Thoracic aorta (tissue), 2 donors: Measurements from ENCODE around the gene GEMIN2. TPM values are rescaled to one million over a fixed set of nuclear protein-coding genes. Genes with fewer than 3 reads are reported as not detected.
"Not testable (repeated sequence)": the region's sequence is repeated elsewhere in the genome, so short reads cannot be mapped to it uniquely, and the experiment has no call there.

Experiments
- ATAC-seq: fragments of 150-250 bp; one replicate; pipeline ENCODE4 v1.8.0; 2017; ENCODE audit warnings: low read depth; ENCODE audit not compliant: insufficient number of reproducible peaks, low FRiP score
- DNase-seq: peaks from one replicate; pipeline ENCODE4 v3.0.0-alpha.2; 2020; ENCODE audit warnings: low spot score
- H3K27ac ChIP-seq, 2 donors: fragments of 200-600 bp; sonication (generic); 1 replicate in 1 of 2; 2 replicates in 1 of 2; pipeline ENCODE4 v1.5.1; 2016; ENCODE audit warnings: mild to moderate bottlenecking in 2 of 2, moderate library complexity in 2 of 2
- H3K27me3 ChIP-seq: fragments of 200-600 bp; sonication (generic); replicated peaks from 2 replicates; pipeline ENCODE4 v1.6.0; 2016; ENCODE audit warnings: mild to moderate bottlenecking; ENCODE audit not compliant: insufficient read depth
- H3K36me3 ChIP-seq: fragments of 200-600 bp; sonication (generic); one replicate; pipeline ENCODE4 v1.5.1; 2016
- H3K4me1 ChIP-seq, 2 donors: fragments of 200-600 bp; sonication (generic); 1 replicate in 1 of 2; 2 replicates in 1 of 2; pipeline versions ENCODE4 v1.5.1 to v1.6.0; 2016; ENCODE audit warnings: low read depth in 2 of 2, mild to moderate bottlenecking in 1 of 2; ENCODE audit not compliant: control insufficient read depth in 1 of 2
- H3K4me3 ChIP-seq: fragments of 200-600 bp; sonication (generic); 2 replicates; pipeline ENCODE4 v1.5.1; 2016; ENCODE audit warnings: mild to moderate bottlenecking
- H3K9me3 ChIP-seq: fragments of 200-600 bp; sonication (generic); 2 replicates; pipeline ENCODE4 v1.5.1; 2016
- total RNA-seq, 2 donors: library from RNA; depleted of rRNA; stranded (reverse); fragments of >200 nt; gene quantifications; one replicate each; pipeline versions ENCODE4 v1.1.0 to v1.2.3, GENCODE V29; 2016
- TF ChIP-seq, protein P1 (sequence below): fragments of 200-600 bp; sonication (generic); IDR thresholded peaks from one replicate; pipeline ENCODE4 v1.5.1; 2019; ENCODE audit warnings: antibody characterized with exemption

Gene GEMIN2
- total RNA-seq, 2 donors from 2014 or later, result 7.6 to 9.5 TPM

DNA sequence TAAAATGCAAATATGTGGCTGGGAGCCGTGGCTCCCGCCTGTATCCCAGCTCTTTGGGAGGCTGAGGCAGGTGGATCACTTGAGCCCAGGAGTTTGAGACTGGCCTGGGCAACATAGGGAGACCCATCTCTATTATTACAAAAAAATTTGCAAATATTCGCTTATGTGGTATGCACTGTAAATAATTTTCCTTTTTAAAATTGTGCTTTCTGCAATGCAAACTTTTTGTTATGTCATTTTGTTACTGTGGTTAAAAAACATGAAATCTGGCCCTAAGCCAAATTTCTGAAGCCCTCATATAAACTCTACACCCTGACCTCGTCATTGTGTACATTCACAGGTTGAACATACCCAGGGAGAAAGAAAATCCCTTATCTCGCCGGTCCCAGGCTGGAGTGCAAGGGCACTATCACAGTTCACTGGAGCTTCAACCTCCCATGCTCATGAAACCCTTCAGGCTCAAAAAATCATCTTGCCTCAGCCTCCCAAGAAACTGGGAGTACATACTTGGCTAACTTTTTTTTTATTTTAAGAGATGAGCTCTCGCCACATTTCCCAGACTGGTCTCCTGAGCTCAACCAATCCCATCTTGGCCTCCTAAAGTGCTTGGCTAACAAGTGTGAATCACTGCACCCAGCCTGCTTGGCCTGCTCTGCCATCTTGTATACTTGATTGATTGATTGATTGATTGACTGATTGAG lies 31.3 kb downstream of the GEMIN2 start:
- no peak overlapping the region for H3K27ac ChIP-seq
- TF ChIP-seq, protein P1, sequence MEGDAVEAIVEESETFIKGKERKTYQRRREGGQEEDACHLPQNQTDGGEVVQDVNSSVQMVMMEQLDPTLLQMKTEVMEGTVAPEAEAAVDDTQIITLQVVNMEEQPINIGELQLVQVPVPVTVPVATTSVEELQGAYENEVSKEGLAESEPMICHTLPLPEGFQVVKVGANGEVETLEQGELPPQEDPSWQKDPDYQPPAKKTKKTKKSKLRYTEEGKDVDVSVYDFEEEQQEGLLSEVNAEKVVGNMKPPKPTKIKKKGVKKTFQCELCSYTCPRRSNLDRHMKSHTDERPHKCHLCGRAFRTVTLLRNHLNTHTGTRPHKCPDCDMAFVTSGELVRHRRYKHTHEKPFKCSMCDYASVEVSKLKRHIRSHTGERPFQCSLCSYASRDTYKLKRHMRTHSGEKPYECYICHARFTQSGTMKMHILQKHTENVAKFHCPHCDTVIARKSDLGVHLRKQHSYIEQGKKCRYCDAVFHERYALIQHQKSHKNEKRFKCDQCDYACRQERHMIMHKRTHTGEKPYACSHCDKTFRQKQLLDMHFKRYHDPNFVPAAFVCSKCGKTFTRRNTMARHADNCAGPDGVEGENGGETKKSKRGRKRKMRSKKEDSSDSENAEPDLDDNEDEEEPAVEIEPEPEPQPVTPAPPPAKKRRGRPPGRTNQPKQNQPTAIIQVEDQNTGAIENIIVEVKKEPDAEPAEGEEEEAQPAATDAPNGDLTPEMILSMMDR, result no peak
- no peaks in the 10 kb centered on the region for H3K9me3 ChIP-seq
- no peak for DNase-seq
- no peaks in the 10 kb centered on the region for H3K4me1 ChIP-seq
- no peaks in the 10 kb centered on the region for H3K27me3 ChIP-seq
- no peak overlapping the region for H3K4me3 ChIP-seq
- no peak for ATAC-seq
- peaks cover 8% of the 10 kb centered on the region for H3K36me3 ChIP-seq

DNA sequence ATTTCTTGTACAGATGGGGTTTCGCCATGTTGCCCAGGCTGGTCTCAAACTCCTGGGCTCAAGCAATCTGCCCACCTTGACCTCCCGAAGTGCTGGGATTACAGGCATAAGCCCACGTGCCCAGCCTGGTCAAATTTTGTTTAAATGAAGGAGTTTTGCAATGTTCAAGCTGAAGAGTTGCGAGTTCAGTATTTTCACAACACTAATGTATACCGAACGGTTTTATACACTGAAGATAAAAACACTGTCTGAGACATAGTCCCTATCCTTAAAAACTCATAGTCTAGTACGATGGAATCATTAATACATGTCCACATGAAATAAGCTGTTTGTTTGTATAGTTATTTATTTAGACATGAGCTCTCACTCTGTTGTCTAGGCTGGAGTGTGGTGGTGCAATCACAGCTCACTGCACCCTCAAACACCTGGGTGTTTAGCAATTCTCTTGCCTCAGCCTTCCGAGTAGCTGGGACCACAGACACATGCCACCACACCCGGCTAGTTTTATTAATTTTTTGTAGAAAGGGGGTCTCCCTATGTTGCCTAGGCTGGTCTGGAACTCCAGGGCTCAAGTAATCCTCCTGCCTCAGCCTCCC lies 40.6 kb downstream of the GEMIN2 start:
- Histone ChIP-seq H3K4me3 (no peak overlapping the region), H3K9me3 (no peaks in the 10 kb centered on the region), H3K27me3 (no peaks in the 10 kb centered on the region), H3K4me1 (no peaks in the 10 kb centered on the region), H3K36me3 (peaks cover 44% of the 10 kb centered on the region), H3K27ac (no peak overlapping the region)
- DNase-seq (no peak), ATAC-seq (no peak)
- TF ChIP-seq, protein P1, result no peak

DNA sequence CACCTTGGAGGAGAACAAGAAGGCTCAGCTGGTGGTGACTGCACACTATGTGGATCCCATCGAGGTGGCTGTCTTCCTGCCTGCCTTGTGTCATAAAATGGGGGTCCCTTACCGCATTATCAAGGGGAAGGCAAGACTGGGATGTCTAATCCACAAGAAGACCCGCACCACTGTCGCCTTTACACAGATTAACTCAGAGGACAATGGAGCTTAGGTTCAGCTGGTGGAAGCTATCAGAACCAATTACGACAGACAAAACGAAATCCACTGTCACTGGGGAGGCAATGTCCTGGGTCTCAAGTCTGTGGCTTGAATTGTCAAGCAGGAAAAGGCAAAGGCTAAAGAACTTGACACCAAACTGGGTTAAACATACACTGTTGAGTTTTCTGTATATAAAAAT lies 43.4 kb downstream of the GEMIN2 start:
- H3K9me3 ChIP-seq, result no peaks in the 10 kb centered on the region
- H3K27me3 ChIP-seq, result no peaks in the 10 kb centered on the region
- no peak for DNase-seq
- peaks cover 30% of the 10 kb centered on the region for H3K36me3 ChIP-seq
- no peaks in the 10 kb centered on the region for H3K4me1 ChIP-seq
- no peak overlapping the region for H3K27ac ChIP-seq
- ATAC-seq, result no peak
- TF ChIP-seq, protein P1, result no peak
- no peak overlapping the region for H3K4me3 ChIP-seq

DNA sequence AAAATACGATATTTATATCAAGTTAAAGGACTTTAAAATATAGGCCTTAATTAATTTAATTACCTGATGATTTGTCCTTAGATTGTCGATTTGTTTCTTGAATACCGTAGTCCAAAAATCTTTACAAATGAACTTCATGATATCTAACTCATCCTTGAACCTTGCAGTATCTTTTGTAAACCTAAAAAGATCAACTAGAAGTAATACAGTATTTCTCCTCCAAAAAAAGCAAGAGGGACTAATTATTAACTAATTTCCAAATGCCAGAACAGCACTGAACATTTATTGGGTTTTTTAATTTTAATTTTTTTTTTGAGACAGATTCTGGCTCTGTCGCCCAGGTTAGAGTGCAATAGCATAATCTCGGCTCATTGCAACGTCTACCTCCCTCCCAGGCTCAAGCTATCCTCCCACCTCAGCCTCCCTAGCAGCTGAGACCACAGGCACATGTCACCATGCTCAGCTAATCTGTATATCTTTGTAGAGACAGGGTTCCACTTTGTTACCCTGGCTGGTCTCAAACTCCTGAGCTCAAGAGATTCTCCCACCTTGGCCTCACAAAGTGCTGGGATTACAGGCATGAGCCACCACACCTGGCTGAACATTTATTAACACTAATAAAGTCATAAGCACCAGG lies 44.2 kb downstream of the GEMIN2 start:
- no peaks in the 10 kb centered on the region for H3K9me3 ChIP-seq
- H3K27me3 ChIP-seq, result no peaks in the 10 kb centered on the region
- DNase-seq (no peak), ATAC-seq (no peak)
- no peak overlapping the region for H3K27ac ChIP-seq
- H3K36me3 ChIP-seq, result peaks cover 31% of the 10 kb centered on the region
- TF ChIP-seq, protein P1, result no peak
- H3K4me3 ChIP-seq, result no peak overlapping the region
- H3K4me1 ChIP-seq, result no peaks in the 10 kb centered on the region

DNA sequence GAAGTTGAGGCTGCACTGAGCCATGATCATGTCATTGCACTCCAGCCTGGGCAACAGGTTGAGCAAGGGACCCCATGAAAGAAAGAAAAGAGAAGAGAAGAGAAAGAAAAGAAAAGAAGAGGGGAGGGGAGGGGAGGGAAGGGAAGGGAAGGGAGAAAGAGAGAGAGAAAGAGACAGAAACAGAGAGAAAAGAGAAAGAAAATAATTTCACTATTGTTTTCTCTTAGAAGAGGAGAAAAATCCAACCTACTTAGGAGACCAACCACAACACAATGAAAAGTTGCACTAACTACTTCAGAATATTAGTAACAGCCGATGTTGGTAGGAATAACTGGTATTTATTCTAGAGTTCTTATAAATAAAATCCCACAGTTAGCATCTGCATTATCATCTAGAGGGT lies 46.4 kb downstream of the GEMIN2 start:
- Histone ChIP-seq H3K36me3 (peaks cover 21% of the 10 kb centered on the region), H3K4me3 (no peak overlapping the region), H3K4me1 (no peaks in the 10 kb centered on the region), H3K27me3 (no peaks in the 10 kb centered on the region), H3K9me3 (no peaks in the 10 kb centered on the region), H3K27ac (no peak overlapping the region)
- DNase-seq, result no peak
- TF ChIP-seq, protein P1, result no peak
- ATAC-seq, result no peak

DNA sequence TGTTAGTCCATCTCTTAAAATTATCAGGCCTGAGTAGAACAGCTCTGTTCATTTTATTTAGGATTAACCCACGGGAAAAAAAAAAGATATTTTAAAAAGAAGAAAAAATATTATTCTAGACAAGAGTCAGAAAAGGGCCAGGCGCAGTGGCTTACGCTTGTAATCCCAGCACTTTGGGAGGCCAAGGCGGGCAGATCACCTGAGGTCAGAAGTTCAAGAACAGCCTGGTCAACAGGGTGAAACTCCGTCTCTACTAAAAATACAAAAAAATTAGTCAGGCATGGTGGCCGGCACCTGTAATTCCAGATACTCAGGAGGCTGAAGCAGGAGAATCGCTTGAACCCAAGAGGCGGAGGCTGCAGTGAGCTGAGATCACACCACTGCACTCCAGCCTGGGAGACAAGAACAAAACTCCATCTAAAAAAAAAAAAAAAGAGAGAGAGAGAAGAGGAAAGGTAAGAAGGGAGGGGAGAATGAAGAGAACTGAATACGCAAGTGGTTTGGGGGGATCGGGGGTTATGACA lies 53.7 kb downstream of the GEMIN2 start:
- not testable (repeated sequence) for H3K36me3 ChIP-seq, H3K9me3 ChIP-seq, H3K27me3 ChIP-seq, DNase-seq, ATAC-seq, H3K27ac ChIP-seq
- H3K4me1 ChIP-seq, result peaks cover 16 to 39% of the 10 kb centered on the region in 2 donors
- peak overlapping the region; percentile 13 for H3K4me3 ChIP-seq
